ENCODE measurements around the gene ABCF3.
A peak's percentile ranks its signal among the peaks of the same experiment; 100 is the strongest.

Gene ABCF3, protein sequence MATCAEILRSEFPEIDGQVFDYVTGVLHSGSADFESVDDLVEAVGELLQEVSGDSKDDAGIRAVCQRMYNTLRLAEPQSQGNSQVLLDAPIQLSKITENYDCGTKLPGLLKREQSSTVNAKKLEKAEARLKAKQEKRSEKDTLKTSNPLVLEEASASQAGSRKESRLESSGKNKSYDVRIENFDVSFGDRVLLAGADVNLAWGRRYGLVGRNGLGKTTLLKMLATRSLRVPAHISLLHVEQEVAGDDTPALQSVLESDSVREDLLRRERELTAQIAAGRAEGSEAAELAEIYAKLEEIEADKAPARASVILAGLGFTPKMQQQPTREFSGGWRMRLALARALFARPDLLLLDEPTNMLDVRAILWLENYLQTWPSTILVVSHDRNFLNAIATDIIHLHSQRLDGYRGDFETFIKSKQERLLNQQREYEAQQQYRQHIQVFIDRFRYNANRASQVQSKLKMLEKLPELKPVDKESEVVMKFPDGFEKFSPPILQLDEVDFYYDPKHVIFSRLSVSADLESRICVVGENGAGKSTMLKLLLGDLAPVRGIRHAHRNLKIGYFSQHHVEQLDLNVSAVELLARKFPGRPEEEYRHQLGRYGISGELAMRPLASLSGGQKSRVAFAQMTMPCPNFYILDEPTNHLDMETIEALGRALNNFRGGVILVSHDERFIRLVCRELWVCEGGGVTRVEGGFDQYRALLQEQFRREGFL

GRCh38 chr3:184186184-184186901, at the start of gene ABCF3:
Gene ABCF3 (plus strand): TSS chr3:184186199. CDS start chr3:184186208, 9 bp downstream.
- DNase-seq (ENCODE audit: low read depth): peak; percentile 61

- no peak for DNase-seq (ENCODE audit: low read depth)
Observed at GRCh38 chr3:184140436-184140835, 45.6 kb upstream of the ABCF3 start.

DNA sequence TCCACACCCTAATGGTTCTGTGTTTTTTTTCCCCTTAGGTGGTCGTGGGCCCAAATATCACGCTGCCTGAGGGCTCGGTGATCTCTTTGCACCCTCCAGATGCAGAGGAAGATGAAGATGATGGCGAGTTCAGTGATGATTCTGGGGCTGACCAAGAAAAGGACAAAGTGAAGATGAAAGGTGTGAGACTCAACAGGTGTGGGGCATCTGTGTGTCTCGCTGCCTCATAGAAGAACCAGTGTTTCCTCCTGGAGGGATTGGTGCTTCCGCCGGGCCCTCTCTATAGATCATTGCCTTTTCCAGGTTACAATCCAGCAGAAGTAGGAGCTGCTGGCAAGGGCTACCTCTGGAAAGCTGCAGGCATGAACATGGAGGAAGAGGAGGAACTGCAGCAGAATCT, 43.8 kb upstream of the ABCF3 start:
- DNase-seq (ENCODE audit: low read depth): no peak

GRCh38 chr3:184143327-184143726, 42.7 kb upstream of the ABCF3 start:
- DNase-seq (ENCODE audit: low read depth): no peak

GRCh38 chr3:184144505-184144904, 41.5 kb upstream of the ABCF3 start:
- no peak for DNase-seq (ENCODE audit: low read depth)

DNA sequence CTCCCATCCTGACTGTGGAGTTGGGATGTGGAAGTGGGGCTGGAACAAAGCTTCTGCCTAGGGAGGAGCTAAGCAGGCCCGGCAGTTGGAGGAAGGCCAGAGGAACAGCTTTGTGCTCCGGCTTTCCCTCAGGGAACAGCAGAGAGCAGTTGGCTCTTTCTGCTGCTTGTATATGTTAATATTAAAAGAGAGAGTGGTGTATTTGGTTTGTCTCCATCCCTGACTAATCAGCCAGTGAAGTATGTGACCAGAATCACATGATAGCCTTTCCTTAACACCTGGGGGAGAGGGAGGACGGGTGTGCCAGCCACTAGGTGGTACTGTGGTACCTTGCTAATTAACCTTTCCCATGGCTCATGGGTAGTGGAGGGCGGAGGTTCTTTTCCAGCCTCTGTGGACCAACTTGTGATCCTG, 40.9 kb upstream of the ABCF3 start:
- peak; percentile 57 for DNase-seq (ENCODE audit: low read depth)

DNA sequence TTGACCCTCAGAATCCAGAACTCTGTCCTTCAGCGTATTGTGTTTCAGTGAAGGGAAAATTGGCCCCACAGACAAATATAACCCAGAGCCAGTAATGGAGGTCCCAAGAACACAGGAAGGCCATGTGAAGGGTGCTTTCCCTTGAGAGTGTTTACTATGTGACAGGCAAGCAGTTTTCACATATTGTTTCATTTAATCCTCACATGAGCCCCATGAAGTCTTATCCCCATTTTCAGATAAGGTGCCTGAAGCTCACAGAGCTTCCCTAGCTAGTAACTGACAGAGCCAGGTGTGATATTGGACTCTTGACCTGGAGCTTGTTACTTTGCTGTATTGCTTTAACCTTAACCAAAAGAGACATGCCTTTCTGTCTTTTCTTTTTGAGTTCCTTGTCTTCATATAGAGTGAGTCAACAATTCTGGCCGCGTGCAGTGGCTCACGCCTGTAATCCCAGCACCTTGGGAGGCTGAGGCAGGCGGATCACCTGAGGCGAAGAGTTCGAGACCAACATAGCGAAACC, 40.2 kb upstream of the ABCF3 start:
- DNase-seq (ENCODE audit: low read depth): no peak

- DNase-seq (ENCODE audit: low read depth): no peak
Observed at GRCh38 chr3:184148076-184148475, 37.9 kb upstream of the ABCF3 start.

- DNase-seq (ENCODE audit: low read depth): no peak
Observed at GRCh38 chr3:184149123-184149522, 36.9 kb upstream of the ABCF3 start.

DNA sequence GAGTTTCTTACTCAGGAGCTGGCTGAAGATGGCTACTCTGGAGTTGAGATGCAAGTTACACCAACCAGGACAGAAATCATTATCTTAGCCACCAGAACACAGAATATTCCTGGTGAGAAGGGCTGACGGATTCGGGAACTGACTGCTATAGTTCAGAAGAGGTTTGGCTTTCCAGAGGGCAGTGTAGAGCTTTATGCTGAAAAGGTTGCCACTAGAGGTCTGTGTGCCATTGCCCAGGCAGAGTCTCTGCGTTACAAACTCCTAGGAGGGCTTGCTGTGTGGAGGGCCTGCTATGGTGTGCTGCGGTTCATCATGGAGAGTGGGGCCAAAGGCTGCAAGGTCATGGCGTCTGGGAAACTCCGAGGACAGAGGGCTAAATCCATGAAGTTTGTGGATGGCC, 36.2 kb upstream of the ABCF3 start:
- DNase-seq (ENCODE audit: low read depth): peak; percentile 55

DNA sequence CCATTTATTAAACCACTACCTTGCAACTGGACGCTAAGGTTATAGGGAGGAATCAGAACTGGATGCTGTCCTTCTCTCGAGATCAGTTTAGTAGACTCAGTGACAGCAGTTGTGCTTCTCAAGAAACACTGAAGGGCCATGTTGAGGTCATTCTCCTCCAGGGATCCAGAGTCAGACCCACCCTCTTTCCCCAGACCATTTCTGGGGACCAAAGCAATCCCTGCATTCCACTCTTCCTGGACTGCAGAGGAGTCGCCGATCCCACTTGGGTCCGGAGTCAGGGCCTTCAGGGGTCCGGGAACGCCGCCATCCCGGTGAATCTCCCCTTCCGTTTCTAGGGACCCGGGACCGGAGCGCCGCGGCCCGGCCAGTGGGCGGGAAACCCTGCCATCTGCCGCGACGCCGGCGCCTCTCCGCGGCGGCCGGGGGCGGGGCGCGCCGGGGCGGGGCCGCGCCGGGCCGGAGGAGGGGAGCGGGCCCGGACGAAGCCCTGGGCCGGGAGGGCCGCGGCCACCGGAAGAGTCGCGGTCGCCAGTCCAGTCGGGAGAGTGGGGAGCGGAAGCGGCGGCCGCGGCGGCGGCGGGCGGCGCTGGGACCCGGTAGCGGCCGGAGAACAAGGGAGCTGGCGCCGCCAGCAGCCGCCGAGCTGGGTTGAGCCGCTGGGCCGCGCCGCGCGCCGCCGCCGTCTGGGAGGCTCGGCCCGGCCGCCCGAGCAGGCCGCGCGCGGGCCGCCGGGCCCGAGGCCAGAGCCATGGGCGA, 30.9 kb upstream of the ABCF3 start, which contains the start of gene DVL3:
TSS of gene DVL3 (plus strand) at position 493 of the 759 bp plus-strand sequence. CDS start at position 752, 259 bp downstream.
- peak; percentile 79 for DNase-seq (ENCODE audit: low read depth)

DNA sequence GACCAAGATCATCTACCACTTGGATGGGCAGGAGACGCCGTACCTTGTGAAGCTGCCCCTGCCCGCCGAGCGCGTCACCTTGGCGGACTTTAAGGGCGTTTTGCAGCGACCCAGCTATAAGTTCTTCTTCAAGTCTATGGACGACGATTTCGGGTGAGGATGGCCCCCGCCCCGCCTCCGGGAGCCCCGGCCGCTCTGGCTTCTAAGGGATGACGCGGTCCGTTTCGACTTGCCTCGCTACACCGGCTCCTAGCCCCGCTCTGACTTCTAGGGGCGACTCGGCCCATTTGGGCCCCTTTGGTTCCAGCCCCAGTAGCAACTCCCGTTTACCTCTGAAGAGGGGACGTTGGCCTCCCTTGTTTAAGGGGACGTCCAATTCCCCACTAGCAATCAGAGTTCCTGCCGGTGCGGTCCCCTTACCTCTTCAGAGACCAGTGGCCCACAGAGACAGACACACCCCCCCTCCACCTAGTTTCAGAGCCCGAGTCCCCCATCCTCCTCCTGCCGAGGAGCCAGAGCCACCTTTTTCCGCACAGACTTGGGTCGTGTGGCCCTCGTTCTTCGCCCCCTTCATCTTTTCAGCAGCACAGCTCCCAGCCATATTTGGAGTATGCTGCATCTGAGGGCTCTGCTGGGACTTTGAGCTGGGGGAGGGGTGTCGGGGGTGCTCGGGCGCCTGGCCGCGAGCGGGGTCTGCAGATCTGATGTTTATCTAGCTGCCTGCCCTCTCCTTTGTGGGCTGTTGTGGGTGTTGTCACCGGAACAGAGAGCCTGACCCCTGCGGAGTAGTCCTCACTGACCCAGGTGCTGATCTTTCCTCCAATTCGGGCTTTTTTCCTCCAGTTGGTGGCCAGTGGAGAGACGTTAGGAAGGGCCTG, 30.1 kb upstream of the ABCF3 start:
- DNase-seq (ENCODE audit: low read depth): peak; percentile 31

- DNase-seq (ENCODE audit: low read depth): peak; percentile 71
Observed at GRCh38 chr3:184156522-184156955, 29.5 kb upstream of the ABCF3 start.

DNA sequence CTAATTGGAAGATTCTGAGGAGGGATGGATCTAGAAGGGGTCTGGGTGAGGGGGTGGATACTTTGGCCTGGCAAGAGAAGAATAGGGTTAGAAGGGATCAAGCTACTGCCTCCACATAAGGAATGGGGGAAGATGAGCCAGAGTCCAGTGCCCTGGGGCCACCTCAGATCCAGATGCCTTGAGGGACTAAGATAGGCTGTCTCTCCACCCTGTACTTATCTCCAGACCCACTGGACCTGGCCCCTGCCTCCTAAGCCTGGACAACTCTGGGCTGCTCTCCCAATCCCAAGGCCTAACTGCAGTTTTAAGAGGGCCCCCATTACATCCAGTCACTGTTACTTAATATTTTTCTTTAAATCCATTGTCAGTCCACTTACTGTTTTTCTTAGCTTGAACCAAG, 28.8 kb upstream of the ABCF3 start:
- DNase-seq (ENCODE audit: low read depth): no peak

DNA sequence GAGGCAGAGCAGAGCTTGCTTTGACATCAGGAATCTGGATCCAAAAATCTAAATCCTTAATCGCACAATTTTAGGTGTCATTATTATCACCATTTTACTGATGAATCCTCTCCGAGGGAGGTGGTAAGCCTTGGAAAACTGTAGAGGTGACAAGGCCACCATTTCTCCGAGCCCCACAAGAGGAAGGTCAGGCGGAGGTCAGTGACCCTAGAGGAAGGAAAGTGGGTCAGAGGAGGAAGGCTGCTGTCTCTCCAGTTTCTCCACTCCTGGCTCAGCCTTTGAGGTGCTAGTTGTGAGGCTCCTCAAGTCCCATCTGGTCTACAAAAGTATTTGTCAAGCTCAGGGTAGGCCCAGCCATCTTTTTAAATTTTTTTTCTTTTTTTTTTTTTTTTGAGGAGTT, 27.6 kb upstream of the ABCF3 start:
- no peak for DNase-seq (ENCODE audit: low read depth)

GRCh38 chr3:184160456-184160855, 25.5 kb upstream of the ABCF3 start:
- peak; percentile 67 for DNase-seq (ENCODE audit: low read depth)

DNA sequence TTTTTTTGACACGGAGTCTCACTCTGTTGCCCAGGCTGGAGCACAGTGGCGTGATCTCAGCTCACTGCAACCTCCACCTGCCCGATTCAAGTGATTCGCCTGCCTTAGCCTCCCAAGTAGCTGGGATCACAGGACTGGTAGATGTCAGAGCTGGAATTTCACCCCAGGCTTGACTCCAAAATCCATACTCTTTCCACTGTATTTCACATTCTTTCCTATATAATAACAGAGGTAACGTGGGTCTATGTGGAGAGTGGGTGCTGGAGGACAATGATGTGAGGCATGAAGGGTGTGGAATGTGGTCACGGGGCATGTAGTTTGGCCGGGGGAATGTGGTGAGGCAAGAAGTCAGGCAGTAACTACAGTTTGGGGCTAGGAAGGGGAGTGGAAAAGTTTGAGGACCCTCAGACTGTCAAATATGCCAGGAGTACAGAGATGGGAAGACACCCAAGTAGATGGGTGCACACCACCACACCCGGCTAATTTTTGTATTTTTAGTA, 23.4 kb upstream of the ABCF3 start:
- peak; percentile 61 for DNase-seq (ENCODE audit: low read depth)

- DNase-seq (ENCODE audit: low read depth): no peak
Observed at GRCh38 chr3:184164648-184165330, 21.2 kb upstream of the ABCF3 start.

DNA sequence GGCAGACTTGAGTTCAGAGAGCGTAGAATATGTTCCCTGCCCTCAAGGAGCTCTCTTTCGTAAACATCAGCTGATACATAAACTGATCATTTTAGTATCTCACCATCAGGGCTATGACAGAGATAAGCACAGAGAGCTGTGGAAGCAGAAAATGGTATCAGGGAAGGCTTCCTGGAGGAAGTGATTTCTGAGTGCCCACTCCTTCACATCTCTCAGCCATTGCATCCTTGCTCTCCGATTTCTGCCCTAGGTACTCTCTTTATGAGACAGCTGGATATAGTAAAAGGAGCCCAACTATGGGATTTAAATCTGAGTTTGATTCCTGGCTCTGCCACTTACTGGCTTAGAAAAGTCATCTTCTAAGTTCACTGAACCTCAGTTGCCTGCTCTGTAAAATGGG, 20.5 kb upstream of the ABCF3 start:
- no peak for DNase-seq (ENCODE audit: low read depth)

- DNase-seq (ENCODE audit: low read depth): no peak
Observed at GRCh38 chr3:184166671-184167070, 19.3 kb upstream of the ABCF3 start.
